H7 (cell line): ENCODE data around the gene GUCY1A1. TPM values are rescaled to one million over a fixed set of nuclear protein-coding genes. Genes with fewer than 3 reads are reported as not detected.
"Not testable (repeated sequence)": the region's sequence is repeated elsewhere in the genome, so short reads cannot be mapped to it uniquely, and the experiment has no call there.

Source experiments
- DNase-seq: peaks from one replicate; pipeline ENCODE4 v3.0.0; 2012
- H3K27me3 ChIP-seq: 2 replicates; pipeline ENCODE4 v1.6.0; 2011; ENCODE audit warnings: mild to moderate bottlenecking, low read length; ENCODE audit not compliant: control insufficient read depth, insufficient read depth
- H3K36me3 ChIP-seq: replicated peaks from 2 replicates; pipeline ENCODE4 v1.5.1; 2011; ENCODE audit warnings: low read length; ENCODE audit not compliant: control insufficient read depth, insufficient read depth
- H3K4me3 ChIP-seq: 2 replicates; pipeline ENCODE4 v1.5.1; 2011; ENCODE audit warnings: low read depth, mild to moderate bottlenecking, control low read depth, low read length, moderate library complexity; ENCODE audit not compliant: insufficient read depth
- total RNA-seq: library from RNA; depleted of rRNA; stranded (reverse); fragments of >200 nt; shearing (Covaris generic); gene quantifications from 2 replicates; pipeline ENCODE4 v1.2.3, GENCODE V29; 2014

Gene GUCY1A1
- total RNA-seq, 1 experiment from 2014 or later, result 0.10 TPM

- Histone ChIP-seq H3K4me3 (no peak overlapping the region), H3K36me3 (no peaks in the 10 kb centered on the region), H3K27me3 (no peaks in the 10 kb centered on the region)
- no peak for DNase-seq
Measured at GRCh38 chr4:155646001-155646400, 20.6 kb upstream of the GUCY1A1 start.

- DNase-seq, H3K4me3 ChIP-seq: not testable (repeated sequence)
Measured at GRCh38 chr4:155650785-155651184, 15.9 kb upstream of the GUCY1A1 start.

GRCh38 chr4:155653052-155653451, 13.6 kb upstream of the GUCY1A1 start:
- Histone ChIP-seq H3K27me3 (no peaks in the 10 kb centered on the region), H3K4me3 (no peak overlapping the region), H3K36me3 (no peaks in the 10 kb centered on the region)
- DNase-seq, result no peak

More at GRCh38 chr4:155650785-155651184, 15.9 kb upstream of the GUCY1A1 start:
- H3K27me3 ChIP-seq, H3K36me3 ChIP-seq: not testable (repeated sequence)

- Histone ChIP-seq H3K27me3 (no peaks in the 10 kb centered on the region), H3K4me3 (no peak overlapping the region), H3K36me3 (no peaks in the 10 kb centered on the region)
- DNase-seq, result no peak
Measured at GRCh38 chr4:155656025-155656424, 10.6 kb upstream of the GUCY1A1 start.

GRCh38 chr4:155657169-155657568, 9.5 kb upstream of the GUCY1A1 start:
- H3K4me3 ChIP-seq, result no peak overlapping the region
- no peaks in the 10 kb centered on the region for H3K27me3 ChIP-seq
- DNase-seq, result no peak
- H3K36me3 ChIP-seq, result no peaks in the 10 kb centered on the region

- H3K27me3 ChIP-seq, result no peaks in the 10 kb centered on the region
- no peaks in the 10 kb centered on the region for H3K36me3 ChIP-seq
- H3K4me3 ChIP-seq, result no peak overlapping the region
- no peak for DNase-seq
Measured at GRCh38 chr4:155657985-155658680, 8.5 kb upstream of the GUCY1A1 start.

GRCh38 chr4:155658681-155659064, 8.0 kb upstream of the GUCY1A1 start:
- no peak for DNase-seq
- Histone ChIP-seq H3K36me3 (no peaks in the 10 kb centered on the region), H3K27me3 (peaks cover 3% of the 10 kb centered on the region; the same call in 1 of the 2 replicates), H3K4me3 (no peak overlapping the region)

GRCh38 chr4:155659176-155659575, 7.5 kb upstream of the GUCY1A1 start:
- DNase-seq, result no peak
- Histone ChIP-seq H3K36me3 (no peaks in the 10 kb centered on the region), H3K27me3 (peaks cover 9% of the 10 kb centered on the region), H3K4me3 (no peak overlapping the region)

- H3K4me3 ChIP-seq, result no peak overlapping the region
- peaks cover 19% of the 10 kb centered on the region for H3K27me3 ChIP-seq
- no peak for DNase-seq
- H3K36me3 ChIP-seq, result no peaks in the 10 kb centered on the region
Measured at GRCh38 chr4:155660436-155660835, 6.2 kb upstream of the GUCY1A1 start.

- Histone ChIP-seq H3K4me3 (no peak overlapping the region), H3K27me3 (peaks cover 66% of the 10 kb centered on the region), H3K36me3 (no peaks in the 10 kb centered on the region)
- DNase-seq, result no peak
Measured at GRCh38 chr4:155665054-155665453, 1.6 kb upstream of the GUCY1A1 start.

GRCh38 chr4:155667222-155667567, 547 bp downstream of the GUCY1A1 start:
- peak overlapping the region; percentile 41 for H3K4me3 ChIP-seq
- peaks cover 82% of the 10 kb centered on the region for H3K27me3 ChIP-seq
- peak; percentile 49 for DNase-seq
- H3K36me3 ChIP-seq, result no peaks in the 10 kb centered on the region

GRCh38 chr4:155667568-155668511, 1.2 kb downstream of the GUCY1A1 start:
- peaks cover 85% of the 10 kb centered on the region for H3K27me3 ChIP-seq

GRCh38 chr4:155668707-155669220, 2.1 kb downstream of the GUCY1A1 start:
- DNase-seq, result no peak
- Histone ChIP-seq H3K27me3 (peaks cover 83% of the 10 kb centered on the region), H3K4me3 (no peak overlapping the region), H3K36me3 (no peaks in the 10 kb centered on the region)

More at GRCh38 chr4:155667568-155668511, 1.2 kb downstream of the GUCY1A1 start:
- peak; percentile 70 for DNase-seq
- Histone ChIP-seq H3K4me3 (peak overlapping the region; percentile 41), H3K36me3 (no peaks in the 10 kb centered on the region)

- DNase-seq, result no peak
- peaks cover 49% of the 10 kb centered on the region for H3K27me3 ChIP-seq
- no peak overlapping the region for H3K4me3 ChIP-seq
- H3K36me3 ChIP-seq, result no peaks in the 10 kb centered on the region
Measured at GRCh38 chr4:155672342-155672741, 5.7 kb downstream of the GUCY1A1 start.
